HS-27A (cell line): ENCODE results near the gene KCNG2.

Experiments used
- DNase-seq: peaks from one replicate; pipeline ENCODE4 v3.0.0-alpha.2; 2012; ENCODE audit warnings: low read depth, missing footprints

Gene KCNG2

GRCh38 chr18:79884963-79885728 lies 87.4 kb downstream of the KCNG2 start:
- no peak for DNase-seq

- no peak for DNase-seq
Observed at GRCh38 chr18:79887181-79888000, 89.7 kb downstream of the KCNG2 start.

GRCh38 chr18:79888016-79888415 lies 90.3 kb downstream of the KCNG2 start:
- no peak for DNase-seq

GRCh38 chr18:79889569-79889968 lies 91.8 kb downstream of the KCNG2 start:
- no peak for DNase-seq

DNA sequence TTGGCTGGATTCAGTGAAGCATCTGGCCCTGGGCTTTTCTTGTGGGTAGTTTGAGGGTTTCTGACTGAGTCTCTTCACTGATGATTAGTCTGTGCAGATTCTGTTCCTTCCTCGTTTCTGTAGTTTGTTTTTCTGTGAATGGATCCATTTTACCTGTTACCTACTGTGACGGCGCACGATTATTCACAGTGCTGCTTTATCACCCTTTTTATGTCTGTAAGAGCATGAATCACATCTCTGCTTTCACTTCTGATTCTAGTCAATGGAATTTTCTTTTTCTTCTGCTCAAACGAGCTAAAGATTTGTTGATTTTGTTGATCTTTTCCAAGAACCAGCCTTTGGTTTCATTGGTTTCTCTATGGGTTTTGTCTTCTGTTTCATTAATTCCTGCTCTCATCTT lies 92.9 kb downstream of the KCNG2 start:
- DNase-seq: no peak

GRCh38 chr18:79896738-79897137 lies 99.0 kb downstream of the KCNG2 start:
- no peak for DNase-seq

- DNase-seq: no peak
Observed at GRCh38 chr18:79897940-79898625, 100.3 kb downstream of the KCNG2 start.

DNA sequence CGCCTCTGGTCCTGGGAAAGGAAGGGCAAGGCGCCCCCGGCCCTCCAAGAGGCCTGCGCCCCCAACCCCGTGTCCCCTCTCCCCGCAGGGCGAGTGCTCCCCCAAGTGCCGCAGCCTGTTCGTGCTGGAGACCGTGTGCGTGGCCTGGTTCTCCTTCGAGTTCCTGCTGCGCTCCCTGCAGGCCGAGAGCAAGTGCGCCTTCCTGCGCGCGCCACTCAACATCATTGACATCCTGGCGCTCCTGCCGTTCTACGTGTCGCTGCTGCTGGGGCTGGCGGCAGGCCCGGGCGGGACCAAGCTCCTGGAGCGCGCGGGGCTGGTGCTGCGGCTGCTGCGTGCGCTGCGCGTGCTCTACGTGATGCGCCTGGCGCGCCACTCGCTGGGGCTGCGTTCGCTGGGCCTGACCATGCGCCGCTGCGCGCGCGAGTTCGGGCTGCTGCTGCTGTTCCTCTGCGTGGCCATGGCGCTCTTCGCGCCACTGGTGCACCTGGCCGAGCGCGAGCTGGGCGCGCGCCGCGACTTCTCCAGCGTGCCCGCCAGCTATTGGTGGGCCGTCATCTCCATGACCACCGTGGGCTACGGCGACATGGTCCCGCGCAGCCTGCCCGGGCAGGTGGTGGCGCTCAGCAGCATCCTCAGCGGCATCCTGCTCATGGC lies 101.3 kb downstream of the KCNG2 start:
- DNase-seq: no peak

GRCh38 chr18:79899609-79900445 lies 102.1 kb downstream of the KCNG2 start:
- DNase-seq: no peak

DNA sequence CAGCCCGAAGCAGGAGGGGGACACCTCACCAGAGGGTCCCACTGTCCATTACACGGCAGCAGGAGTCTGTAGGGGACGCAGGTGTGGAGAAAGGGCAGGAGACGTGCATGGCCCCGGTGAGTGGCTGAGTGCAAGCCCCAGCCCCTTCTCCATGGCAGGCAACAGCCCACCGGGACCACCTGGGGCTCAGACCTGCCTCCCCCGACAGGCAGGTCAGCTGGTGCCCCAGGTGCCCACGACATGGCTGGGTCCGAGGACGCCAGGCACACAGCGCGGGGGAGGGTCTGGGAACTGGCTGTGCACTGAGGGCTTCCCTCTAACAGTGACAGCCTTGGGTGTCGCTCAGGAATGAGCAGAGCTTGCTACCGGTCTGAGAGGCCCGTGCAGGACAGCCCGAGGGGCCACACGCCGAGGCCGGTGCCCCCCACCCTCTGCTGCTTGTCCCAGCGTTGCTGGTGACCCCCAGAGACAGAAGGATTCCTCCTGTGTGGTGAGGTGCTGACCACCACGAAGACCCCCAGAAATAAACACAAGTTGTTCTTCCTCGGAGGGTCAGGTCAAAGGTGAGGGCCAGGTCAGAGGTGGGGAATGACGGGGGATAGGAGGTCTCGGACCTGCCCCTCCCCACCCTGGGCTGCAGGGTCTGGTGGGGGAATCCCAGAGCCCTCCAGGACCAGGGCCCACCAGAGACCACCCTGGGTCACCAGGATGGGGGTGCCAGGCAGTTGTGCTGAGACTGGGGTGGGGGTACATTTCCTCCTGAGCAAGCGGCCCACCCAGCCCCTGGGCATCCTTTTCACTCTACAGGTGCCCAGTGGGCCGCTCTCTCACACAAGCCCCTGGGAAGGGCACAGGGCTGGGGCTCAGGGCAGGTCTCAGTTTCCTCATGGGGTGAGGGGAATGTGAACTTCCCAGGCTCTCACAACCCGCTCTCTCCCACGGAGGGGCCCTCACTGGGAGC lies 103.2 kb downstream of the KCNG2 start:
- DNase-seq: no peak

- no peak for DNase-seq
Observed at GRCh38 chr18:79901665-79902064, 103.9 kb downstream of the KCNG2 start.

- DNase-seq: no peak
Observed at GRCh38 chr18:79902075-79902474, 104.3 kb downstream of the KCNG2 start.

- DNase-seq: no peak
Observed at GRCh38 chr18:79902640-79903039, 104.9 kb downstream of the KCNG2 start.

- DNase-seq: no peak
Observed at GRCh38 chr18:79903071-79903635, 105.4 kb downstream of the KCNG2 start.

GRCh38 chr18:79903787-79904356 lies 106.1 kb downstream of the KCNG2 start:
- no peak for DNase-seq

DNA sequence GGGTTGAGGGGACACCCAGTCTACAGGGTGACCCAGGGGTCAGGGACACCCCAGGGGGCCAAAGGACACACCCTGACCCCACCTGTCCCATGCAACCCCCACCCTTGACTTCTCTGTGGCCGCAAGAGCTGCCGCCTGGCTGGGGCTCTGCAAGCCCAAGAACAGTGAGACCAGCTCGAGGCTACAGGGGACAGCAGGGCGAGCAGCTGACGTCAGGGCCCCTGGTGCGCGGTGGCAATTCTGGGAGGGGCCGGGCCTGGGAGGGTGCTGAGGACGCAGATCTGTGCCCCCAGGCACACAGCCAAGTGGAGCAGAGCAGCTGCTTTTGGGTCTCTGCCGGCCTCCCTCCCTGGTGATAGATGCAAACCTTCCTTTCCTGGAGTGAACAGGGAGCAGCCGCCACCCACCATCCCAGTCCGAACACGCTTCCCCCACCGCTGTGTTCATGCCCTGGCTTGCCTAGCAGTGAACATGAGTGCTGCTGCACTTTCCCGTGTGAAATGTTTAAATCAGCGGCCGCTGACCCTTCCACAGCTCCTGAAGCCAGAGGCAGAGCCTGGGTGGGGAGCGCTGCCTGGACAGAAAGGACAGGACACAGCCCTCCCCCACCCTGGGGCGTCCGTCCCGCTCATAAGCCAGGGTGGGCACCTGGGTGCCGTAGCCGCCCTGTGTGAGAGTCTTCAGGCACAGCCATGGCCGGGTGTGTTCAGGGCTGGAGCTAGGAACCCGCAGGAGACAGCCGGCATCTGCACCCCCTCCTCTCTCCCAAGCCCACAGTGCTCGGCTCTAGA lies 106.8 kb downstream of the KCNG2 start:
- no peak for DNase-seq

- DNase-seq: no peak
Observed at GRCh38 chr18:79905389-79905911, 107.7 kb downstream of the KCNG2 start.

DNA sequence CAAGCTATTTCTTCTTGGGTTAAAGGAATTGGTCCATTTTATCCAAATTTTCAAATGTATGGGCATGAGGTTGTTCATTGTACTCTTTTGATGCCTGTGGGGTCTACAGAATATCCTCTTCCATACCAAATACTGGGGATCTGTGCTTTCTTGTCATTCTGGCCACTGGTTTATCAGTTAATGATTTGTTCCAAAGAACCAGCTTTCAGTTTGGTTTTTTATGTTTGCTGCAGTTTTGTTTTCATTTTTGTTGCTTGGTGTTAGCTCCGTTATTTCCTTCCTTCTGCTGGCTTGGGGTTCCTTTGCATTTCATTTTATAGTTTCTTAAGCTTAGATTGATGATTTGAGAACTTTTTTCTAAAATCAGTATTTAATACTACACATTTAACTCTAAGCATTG lies 108.3 kb downstream of the KCNG2 start:
- DNase-seq: no peak
